Adipocyte (in vitro differentiated cells): ENCODE measurements around the gene PDE4B.

ENCODE experiments used
- DNase-seq: peaks from one replicate; pipeline ENCODE4 v3.0.0-alpha.2; 2015; ENCODE audit warnings: low read depth
- H3K27me3 ChIP-seq: replicated peaks from 2 replicates; pipeline ENCODE4 v1.7.0; 2013; ENCODE audit warnings: mild to moderate bottlenecking, low read length, moderate library complexity; ENCODE audit not compliant: control insufficient read depth, insufficient read depth
- H3K36me3 ChIP-seq: 2 replicates; pipeline ENCODE4 v1.7.0; 2013; ENCODE audit warnings: low read length, mild to moderate bottlenecking, moderate library complexity; ENCODE audit not compliant: control insufficient read depth, insufficient read depth, severe bottlenecking
- H3K4me1 ChIP-seq: 2 replicates; pipeline ENCODE4 v1.7.0; 2013; ENCODE audit warnings: mild to moderate bottlenecking, low read length, moderate library complexity; ENCODE audit not compliant: control insufficient read depth, insufficient read depth
- H3K4me3 ChIP-seq: 2 replicates; pipeline ENCODE4 v1.7.0; 2013; ENCODE audit warnings: mild to moderate bottlenecking, low read length, moderate library complexity
- H3K9ac ChIP-seq: 2 replicates; pipeline ENCODE4 v1.7.0; 2013; ENCODE audit warnings: mild to moderate bottlenecking, low read length, moderate library complexity
- H3K9me3 ChIP-seq: 2 replicates; pipeline ENCODE4 v1.7.0; 2013; ENCODE audit warnings: mild to moderate bottlenecking, low read length, moderate library complexity; ENCODE audit not compliant: control insufficient read depth

PDE4B gene

DNA sequence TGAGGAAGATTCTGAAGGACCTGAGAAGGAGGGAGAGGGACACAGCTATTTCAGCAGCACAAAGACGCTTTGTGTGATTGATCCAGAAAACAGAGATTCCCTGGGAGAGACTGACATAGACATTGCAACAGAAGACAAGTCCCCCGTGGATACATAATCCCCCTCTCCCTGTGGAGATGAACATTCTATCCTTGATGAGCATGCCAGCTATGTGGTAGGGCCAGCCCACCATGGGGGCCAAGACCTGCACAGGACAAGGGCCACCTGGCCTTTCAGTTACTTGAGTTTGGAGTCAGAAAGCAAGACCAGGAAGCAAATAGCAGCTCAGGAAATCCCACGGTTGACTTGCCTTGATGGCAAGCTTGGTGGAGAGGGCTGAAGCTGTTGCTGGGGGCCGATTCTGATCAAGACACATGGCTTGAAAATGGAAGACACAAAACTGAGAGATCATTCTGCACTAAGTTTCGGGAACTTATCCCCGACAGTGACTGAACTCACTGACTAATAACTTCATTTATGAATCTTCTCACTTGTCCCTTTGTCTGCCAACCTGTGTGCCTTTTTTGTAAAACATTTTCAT, 579.9 kb downstream of the PDE4B start:
- Histone ChIP-seq H3K4me3 (no peak overlapping the region), H3K9ac (no peak overlapping the region), H3K9me3 (no peaks in the 10 kb centered on the region), H3K36me3 (no peaks in the 10 kb centered on the region), H3K4me1 (peaks cover 32% of the 10 kb centered on the region), H3K27me3 (no peaks in the 10 kb centered on the region)
- no peak for DNase-seq

DNA sequence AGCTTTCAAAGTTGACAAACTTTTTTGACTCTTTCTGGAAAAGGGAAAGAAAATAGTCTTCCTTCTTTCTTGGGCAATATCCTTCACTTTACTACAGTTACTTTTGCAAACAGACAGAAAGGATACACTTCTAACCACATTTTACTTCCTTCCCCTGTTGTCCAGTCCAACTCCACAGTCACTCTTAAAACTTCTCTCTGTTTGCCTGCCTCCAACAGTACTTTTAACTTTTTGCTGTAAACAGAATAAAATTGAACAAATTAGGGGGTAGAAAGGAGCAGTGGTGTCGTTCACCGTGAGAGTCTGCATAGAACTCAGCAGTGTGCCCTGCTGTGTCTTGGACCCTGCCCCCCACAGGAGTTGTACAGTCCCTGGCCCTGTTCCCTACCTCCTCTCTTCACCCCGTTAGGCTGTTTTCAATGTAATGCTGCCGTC, 580.5 kb downstream of the PDE4B start:
- peaks cover 30% of the 10 kb centered on the region for H3K4me1 ChIP-seq
- no peaks in the 10 kb centered on the region for H3K27me3 ChIP-seq
- no peak overlapping the region for H3K4me3 ChIP-seq
- H3K9me3 ChIP-seq = no peaks in the 10 kb centered on the region
- no peaks in the 10 kb centered on the region for H3K36me3 ChIP-seq
- no peak for DNase-seq
- no peak overlapping the region for H3K9ac ChIP-seq

DNA sequence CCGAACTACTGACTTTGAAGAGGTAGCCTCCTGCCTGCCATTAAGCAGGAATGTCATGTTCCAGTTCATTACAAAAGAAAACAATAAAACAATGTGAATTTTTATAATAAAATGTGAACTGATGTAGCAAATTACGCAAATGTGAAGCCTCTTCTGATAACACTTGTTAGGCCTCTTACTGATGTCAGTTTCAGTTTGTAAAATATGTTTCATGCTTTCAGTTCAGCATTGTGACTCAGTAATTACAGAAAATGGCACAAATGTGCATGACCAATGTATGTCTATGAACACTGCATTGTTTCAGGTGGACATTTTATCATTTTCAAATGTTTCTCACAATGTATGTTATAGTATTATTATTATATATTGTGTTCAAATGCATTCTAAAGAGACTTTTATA, 581.5 kb downstream of the PDE4B start:
- DNase-seq = peak; percentile 64
- no peak overlapping the region for H3K4me3 ChIP-seq
- H3K9me3 ChIP-seq = no peaks in the 10 kb centered on the region
- no peak overlapping the region for H3K9ac ChIP-seq
- no peaks in the 10 kb centered on the region for H3K36me3 ChIP-seq
- no peaks in the 10 kb centered on the region for H3K27me3 ChIP-seq
- peaks cover 30% of the 10 kb centered on the region for H3K4me1 ChIP-seq

DNA sequence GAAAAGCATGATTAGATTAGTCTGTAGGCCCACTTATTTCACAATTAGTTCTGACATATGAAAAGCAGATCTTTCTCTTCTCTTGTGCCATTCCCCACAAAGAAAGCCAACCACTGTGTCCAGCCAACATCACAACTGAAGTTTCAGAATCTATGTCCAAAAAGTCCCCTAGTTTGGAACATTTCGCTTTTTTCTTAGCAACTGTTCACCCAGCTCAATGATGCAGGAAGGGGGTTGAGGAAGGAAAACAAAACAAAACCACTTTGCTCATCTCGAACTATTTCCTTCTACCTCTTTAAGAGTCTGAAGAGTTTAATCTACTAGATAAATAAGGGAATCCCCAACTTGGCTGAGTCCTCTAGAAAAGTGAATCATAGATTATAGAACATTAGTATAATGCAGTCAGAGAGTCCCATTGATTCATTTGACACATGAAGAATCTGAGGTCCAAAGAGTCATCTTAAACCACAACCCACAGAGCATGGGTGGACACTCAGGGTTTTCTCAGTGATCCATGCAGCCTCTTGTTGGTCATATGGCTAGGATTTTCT, 581.9 kb downstream of the PDE4B start:
- Histone ChIP-seq H3K4me3 (no peak overlapping the region), H3K4me1 (peaks cover 30% of the 10 kb centered on the region), H3K36me3 (no peaks in the 10 kb centered on the region), H3K9me3 (no peaks in the 10 kb centered on the region), H3K27me3 (no peaks in the 10 kb centered on the region), H3K9ac (no peak overlapping the region)
- peak; percentile 75 for DNase-seq

DNA sequence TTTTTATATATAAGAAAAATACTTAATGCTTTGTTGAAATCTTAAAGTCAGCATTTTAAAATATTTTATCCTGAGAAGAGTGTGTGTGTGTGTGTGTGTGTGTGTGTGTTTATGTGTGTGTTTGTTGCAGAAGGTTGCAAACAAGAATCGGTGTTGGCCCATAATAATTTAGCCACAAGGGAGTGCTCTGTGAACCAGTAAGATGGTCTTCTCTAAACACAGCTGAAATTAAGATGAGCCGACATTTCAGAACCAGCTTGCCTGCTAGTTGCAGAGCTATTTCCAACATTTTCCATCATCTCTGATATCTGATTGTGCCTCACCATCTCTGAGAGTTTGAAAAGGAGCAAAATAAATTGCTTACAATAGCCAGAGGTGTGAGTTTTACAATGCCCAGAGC, 582.4 kb downstream of the PDE4B start:
- H3K4me1 ChIP-seq = peaks cover 30% of the 10 kb centered on the region
- H3K9ac ChIP-seq = no peak overlapping the region
- DNase-seq = peak; percentile 50
- no peak overlapping the region for H3K4me3 ChIP-seq
- no peaks in the 10 kb centered on the region for H3K27me3 ChIP-seq
- no peaks in the 10 kb centered on the region for H3K9me3 ChIP-seq
- no peaks in the 10 kb centered on the region for H3K36me3 ChIP-seq

DNA sequence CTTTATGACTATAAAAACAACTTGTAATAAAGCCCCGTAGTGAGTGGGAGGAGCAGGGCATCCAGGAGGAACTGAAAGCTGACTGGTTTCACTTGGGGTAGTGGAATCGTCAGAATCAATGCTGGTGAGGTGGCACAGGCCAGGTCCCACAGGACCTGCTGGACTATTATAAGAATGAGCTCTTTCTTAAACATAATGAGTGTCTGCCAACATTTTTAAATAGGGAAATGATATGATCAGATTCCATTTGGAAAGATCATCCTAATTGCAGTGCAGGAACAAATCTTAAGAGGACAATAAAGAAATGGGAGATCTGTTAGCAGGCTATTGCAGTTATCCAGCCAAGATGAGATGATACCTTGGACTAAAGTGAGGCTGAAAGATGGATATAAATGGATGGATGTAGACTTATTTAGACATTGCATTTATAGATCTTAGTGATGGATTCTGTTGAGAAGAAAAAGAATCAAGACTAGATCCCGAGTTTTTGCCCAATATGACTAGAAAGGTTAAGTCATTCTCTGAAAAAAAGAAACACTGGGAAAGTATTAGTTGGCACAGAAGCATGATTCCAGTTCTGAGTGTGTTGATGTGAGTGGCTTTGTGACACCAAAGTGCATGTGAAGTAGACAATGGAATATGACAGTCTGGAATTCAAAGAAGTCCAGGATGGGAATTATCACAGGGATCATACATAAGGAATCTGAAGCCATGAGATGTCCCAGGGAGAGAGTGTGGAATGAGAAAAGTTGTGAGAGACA, 587.9 kb downstream of the PDE4B start:
- H3K36me3 ChIP-seq = no peaks in the 10 kb centered on the region
- DNase-seq = peak; percentile 36
- peaks cover 3% of the 10 kb centered on the region for H3K4me1 ChIP-seq
- no peak overlapping the region for H3K9ac ChIP-seq
- H3K9me3 ChIP-seq = no peaks in the 10 kb centered on the region
- H3K27me3 ChIP-seq = no peaks in the 10 kb centered on the region
- H3K4me3 ChIP-seq = peak overlapping the region; percentile 3

DNA sequence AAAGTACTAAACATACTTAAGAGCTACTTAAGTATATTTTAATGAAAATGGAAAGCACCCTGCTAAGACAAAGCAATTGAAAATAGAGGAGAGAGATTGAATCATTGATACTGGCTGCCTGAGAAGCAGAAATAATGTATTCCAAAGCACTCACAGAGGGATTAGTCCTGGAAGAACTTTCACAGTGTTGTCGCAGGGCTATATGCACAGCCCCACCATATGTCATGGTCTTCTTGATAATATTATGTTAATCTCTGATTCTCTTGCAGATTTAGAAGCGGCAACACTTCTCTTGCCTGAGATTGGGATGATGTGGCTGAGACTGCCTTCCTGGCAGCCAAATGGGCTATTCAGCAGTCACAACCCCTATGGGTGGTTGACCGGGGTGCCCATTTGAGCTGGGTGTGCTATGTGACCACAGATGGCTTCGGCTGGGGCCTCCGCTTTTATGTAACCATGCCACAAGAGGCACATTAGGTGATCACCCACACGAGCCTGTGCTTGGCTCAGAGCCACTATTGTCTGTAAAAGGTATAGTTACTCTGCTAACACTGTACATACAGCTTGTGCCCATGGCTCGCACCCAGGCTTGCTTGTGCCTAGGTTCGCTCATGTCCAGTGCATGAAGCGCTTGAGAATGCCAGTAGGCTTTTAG, 589.1 kb downstream of the PDE4B start:
- DNase-seq = no peak
- H3K27me3 ChIP-seq = no peaks in the 10 kb centered on the region

DNA sequence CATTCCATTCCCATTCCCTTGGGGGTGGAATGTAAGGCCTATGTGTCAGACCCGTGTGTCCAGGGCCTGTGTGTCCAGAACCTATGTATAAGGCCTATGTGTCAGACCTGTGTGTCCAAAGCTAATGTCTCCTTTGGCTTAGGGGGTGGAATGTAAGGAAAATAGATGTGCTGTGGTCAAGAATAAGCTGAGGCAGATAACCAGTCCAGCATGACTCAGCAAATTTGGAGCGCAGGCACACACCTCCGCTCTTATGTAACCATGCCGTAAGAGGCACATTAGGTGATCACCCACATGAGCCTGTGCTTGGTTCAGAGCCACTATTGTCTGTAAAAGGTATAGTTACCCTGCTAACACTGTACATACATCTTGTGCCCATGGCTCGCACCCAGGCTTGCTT, 590.5 kb downstream of the PDE4B start:
- H3K9ac ChIP-seq = no peak overlapping the region
- H3K9me3 ChIP-seq = peaks cover 12% of the 10 kb centered on the region
- H3K36me3 ChIP-seq = no peaks in the 10 kb centered on the region
- no peak overlapping the region for H3K4me3 ChIP-seq
- H3K27me3 ChIP-seq = no peaks in the 10 kb centered on the region
- DNase-seq = no peak
- H3K4me1 ChIP-seq = peaks cover 3% of the 10 kb centered on the region

More for the DNA sequence above, 589.1 kb downstream of the PDE4B start:
- H3K4me3 ChIP-seq = no peak overlapping the region
- H3K9ac ChIP-seq = no peak overlapping the region
- H3K4me1 ChIP-seq = peaks cover 3% of the 10 kb centered on the region
- peaks cover 4% of the 10 kb centered on the region for H3K9me3 ChIP-seq
- H3K36me3 ChIP-seq = no peaks in the 10 kb centered on the region

DNA sequence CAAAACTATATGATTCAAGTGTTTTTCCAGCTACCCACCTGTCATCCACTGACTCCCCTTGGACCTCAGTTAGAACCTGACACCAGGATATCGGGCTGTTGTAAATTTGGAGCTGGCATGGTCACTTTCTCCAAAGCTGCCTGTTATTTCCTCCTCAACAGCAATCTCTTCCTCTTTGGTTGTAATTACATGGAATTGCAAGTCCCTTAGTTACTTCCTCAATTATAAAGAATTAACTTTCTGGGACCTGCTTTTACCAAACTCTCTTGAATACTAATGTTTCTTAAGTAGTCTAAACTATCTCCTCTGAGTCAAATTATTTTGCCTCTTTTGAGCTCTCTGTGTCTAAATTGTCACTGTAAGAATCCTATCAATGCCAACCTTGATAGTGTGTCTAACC, 590.9 kb downstream of the PDE4B start:
- Histone ChIP-seq H3K9ac (no peak overlapping the region), H3K9me3 (peaks cover 12% of the 10 kb centered on the region), H3K36me3 (no peaks in the 10 kb centered on the region), H3K4me1 (peaks cover 3% of the 10 kb centered on the region), H3K27me3 (no peaks in the 10 kb centered on the region), H3K4me3 (no peak overlapping the region)
- no peak for DNase-seq

DNA sequence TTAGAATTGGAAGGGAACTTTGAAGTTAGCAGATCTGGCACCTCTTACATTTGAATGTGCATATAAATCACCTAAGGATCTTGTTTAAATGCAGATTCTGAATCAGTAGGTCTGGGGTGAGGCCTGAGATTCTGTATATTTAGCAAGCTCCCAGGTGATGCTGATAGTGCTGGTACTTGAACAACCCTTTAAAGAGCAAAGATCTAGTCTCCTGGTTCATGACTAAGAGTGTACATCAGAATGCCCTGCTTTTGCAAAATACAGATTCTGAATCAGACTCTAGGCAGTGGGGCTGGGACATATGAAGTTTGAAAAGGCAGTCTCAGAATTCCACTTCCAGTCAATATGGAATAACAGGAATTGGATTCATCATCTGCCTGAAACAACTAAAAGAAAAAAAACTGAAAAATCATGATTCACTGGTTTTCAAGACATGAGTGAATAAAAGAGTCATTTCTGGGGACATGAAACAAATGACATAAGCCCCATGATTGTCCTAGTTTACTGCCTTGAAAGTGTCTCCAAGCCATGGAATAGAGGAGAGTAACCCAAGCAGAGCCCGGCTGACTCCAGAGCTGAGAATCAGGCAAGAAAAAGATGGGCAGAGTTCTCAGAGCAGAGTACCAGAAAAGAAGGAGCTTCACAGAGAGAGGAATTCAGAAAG, 591.7 kb downstream of the PDE4B start:
- Histone ChIP-seq H3K27me3 (no peaks in the 10 kb centered on the region), H3K36me3 (no peaks in the 10 kb centered on the region), H3K4me3 (no peak overlapping the region), H3K4me1 (peaks cover 6% of the 10 kb centered on the region), H3K9ac (no peak overlapping the region), H3K9me3 (peaks cover 12% of the 10 kb centered on the region)
- no peak for DNase-seq

DNA sequence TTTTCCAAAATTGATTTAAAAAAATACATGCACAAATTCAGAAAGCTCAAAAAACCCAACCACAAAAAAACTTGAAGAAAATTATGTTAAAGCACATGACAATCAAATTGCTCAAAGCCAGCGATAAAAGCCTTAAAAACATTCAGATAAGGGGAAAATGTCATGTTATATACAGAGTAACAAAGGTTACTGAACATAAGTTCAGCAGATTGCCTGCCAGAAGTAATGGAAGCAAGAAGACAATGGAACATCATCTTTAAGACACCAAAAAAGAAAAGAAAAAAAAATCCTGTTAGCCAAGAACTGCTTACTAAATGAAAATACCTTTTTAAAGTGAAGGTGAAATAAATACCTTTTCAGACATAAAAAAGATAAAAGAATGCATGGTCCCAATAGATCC, 594.0 kb downstream of the PDE4B start:
- H3K9me3 ChIP-seq = peaks cover 12% of the 10 kb centered on the region
- H3K4me1 ChIP-seq = peaks cover 6% of the 10 kb centered on the region
- no peaks in the 10 kb centered on the region for H3K27me3 ChIP-seq
- H3K4me3 ChIP-seq = no peak overlapping the region
- DNase-seq = no peak
- no peaks in the 10 kb centered on the region for H3K36me3 ChIP-seq
- H3K9ac ChIP-seq = no peak overlapping the region
